ENCODE measurements around the gene TRRAP.
"Not testable (repeated sequence)": the region's sequence is repeated elsewhere in the genome, so short reads cannot be mapped to it uniquely, and the experiment has no call there.

The TRRAP gene

DNA sequence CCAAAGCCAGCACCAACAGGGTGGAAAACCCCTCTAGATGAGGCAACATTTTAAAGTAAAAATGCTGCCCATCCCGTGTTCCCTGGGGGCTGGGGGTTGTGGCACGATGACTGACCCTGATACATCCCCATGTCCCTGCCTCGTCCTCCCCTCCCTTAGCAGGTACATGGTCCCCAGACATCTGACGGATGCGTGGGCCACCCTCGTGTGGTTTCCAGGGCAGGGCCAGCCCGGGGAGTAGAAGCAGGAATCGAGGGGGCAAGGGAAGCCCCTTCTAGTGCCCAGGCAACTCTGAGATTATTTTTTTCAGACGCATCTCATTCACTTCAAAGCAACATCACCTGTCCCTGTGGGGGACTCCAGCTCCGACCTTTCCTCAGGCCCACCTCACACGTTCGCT is 12.0 kb upstream of the TRRAP start:
- DNase-seq (ENCODE audit: low read depth, low spot score): no peak

DNA sequence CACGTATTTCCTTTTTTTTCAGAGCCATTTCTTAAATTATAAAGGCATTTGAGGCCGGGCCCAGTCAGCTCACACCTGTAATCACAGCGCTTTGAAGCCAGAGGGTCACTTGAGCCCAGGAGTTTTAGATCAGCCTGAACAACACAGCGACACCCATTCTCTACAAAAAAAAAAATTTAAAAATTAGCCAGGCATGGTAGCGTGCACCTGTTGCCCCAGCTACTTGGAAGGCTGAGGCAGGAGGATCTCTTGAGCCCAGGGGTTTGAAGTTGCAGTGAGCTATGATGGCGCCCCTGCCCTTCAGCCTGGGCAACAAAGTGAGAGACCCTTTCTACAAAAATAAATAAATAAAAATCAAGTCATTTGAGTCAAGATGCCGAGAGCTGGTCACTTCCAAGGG is 11.6 kb upstream of the TRRAP start:
- DNase-seq (ENCODE audit: low read depth, low spot score): no peak

- no peak for DNase-seq (ENCODE audit: low read depth, low spot score)
Measured at GRCh38 chr7:98868450-98868849, 9.9 kb upstream of the TRRAP start.

GRCh38 chr7:98869027-98869596 is 9.2 kb upstream of the TRRAP start:
- DNase-seq (ENCODE audit: low read depth, low spot score): no peak

GRCh38 chr7:98869597-98870120 is 8.7 kb upstream of the TRRAP start, which contains the start of gene TMEM130:
Gene TMEM130 (minus strand): TSS chr7:98870014. CDS start chr7:98869861, 153 bp downstream.
- no peak for DNase-seq (ENCODE audit: low read depth, low spot score)

GRCh38 chr7:98870121-98870651 is 8.1 kb upstream of the TRRAP start:
- no peak for DNase-seq (ENCODE audit: low read depth, low spot score)

- DNase-seq (ENCODE audit: low read depth, low spot score): no peak
Measured at GRCh38 chr7:98870807-98871491, 7.4 kb upstream of the TRRAP start.

DNA sequence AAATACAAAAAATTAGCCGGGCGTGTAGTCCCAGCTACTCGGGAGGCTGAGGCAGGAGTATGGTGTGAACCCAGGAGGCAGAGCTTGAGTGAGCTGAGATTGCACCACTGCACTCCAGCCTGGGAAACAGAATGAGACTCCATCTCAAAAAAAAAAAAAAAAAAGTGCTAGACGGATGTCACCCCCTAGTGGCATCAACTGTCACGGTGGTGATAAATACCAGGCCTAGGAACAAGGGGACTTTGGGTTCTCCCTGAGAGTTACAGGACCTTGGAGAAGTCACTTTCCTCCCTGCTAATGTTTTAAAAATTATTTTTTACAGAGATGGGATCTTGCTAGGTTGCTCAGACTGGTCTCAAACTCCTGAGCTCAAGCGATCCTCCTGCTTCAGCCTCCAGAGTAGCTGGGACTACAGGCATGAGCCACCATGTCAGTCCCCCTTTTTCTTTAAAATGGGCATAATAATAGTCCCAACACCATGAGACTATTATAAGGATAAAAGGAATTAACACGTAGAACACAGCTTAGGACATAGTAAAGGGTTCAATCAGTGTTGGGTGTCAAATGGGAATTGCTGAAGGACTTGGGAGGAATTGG is 5.9 kb upstream of the TRRAP start:
- no peak for DNase-seq (ENCODE audit: low read depth, low spot score)

- not testable (repeated sequence) for DNase-seq (ENCODE audit: low read depth, low spot score)
Measured at GRCh38 chr7:98873610-98874009, 4.7 kb upstream of the TRRAP start.

DNA sequence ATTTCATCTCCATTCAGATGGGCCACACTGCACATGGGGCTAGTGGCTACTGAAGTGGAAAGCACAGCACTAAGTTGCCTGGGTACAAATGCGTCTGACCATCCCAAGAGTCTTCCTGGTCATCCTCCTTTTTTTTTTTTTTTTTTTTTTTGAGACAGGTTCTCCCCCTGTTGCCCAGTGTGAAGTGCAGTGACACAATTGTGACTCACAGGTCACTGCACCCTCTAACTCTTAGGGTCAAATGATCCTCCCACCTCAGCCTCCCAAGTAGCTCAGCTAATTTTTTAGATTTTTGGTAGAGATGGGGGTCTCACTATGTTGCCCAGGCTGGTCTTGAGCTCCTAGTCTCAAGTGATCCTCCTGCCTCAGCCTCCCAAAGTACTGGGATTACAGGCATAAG is 3.4 kb upstream of the TRRAP start:
- DNase-seq (ENCODE audit: low read depth, low spot score): no peak

GRCh38 chr7:98875501-98875900 is 2.8 kb upstream of the TRRAP start:
- no peak for DNase-seq (ENCODE audit: low read depth, low spot score)

DNA sequence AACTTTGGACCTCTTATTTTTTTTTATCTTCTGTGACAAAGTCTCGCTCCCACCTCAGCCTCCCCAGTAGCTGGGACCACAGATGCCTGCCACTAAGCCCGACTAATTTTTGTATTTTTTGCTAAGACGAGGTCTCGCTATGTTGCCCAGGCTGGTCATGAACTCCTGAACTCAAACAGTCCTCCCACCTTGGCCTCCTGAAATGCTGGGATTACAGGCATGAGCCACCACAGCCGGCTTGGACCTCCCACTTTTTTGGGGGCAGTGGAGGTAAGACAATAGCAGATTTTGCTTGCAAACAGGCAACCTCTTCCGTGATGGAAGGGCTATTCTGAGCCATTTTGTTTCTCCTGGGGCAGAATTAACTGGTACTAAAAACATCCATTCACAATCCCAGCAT is 1.2 kb upstream of the TRRAP start:
- no peak for DNase-seq (ENCODE audit: low read depth, low spot score)

- DNase-seq (ENCODE audit: low read depth, low spot score): no peak
Measured at GRCh38 chr7:98877692-98878364, 504 bp upstream of the TRRAP start.

- no peak for DNase-seq (ENCODE audit: low read depth, low spot score)
Measured at GRCh38 chr7:98879198-98879978, 1.1 kb downstream of the TRRAP start.

DNA sequence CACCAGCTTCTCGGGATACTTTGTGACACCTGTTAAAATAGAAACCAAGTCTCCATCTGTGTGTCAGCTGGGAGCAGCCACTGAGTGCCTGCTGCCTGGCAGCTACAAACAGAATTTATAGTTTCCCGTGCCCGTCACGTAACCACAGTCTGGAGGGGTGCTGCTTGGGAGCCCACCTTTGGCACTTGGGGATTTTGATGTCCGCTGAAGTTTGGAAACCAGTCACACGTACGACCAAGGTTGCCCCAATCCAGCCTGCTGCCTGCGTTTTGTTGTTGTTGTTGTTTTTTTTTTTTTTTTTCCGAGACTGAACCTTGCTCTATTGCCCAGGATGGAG is 1.6 kb downstream of the TRRAP start:
- no peak for DNase-seq (ENCODE audit: low read depth, low spot score)

DNA sequence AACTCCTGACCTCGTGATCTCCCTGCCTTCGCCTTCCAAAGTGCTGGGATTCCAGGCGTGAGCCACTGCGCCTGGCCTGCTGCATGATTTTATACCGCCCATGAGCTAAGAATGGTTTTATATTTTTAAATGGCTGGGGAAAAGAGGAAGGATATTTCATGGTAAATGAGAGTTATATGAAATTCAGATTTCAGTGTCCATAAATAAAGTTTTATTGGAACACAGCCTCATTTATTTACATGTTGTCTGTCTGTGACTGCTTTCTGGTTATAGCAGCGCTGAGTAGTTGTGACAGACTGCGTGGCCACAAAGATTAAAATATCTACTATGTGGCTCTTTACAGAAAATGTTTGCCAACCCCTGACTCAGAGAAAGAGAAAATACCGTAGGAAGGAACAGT is 2.2 kb downstream of the TRRAP start:
- no peak for DNase-seq (ENCODE audit: low read depth, low spot score)

GRCh38 chr7:98881561-98882315 is 3.4 kb downstream of the TRRAP start:
- DNase-seq (ENCODE audit: low read depth, low spot score): no peak

DNA sequence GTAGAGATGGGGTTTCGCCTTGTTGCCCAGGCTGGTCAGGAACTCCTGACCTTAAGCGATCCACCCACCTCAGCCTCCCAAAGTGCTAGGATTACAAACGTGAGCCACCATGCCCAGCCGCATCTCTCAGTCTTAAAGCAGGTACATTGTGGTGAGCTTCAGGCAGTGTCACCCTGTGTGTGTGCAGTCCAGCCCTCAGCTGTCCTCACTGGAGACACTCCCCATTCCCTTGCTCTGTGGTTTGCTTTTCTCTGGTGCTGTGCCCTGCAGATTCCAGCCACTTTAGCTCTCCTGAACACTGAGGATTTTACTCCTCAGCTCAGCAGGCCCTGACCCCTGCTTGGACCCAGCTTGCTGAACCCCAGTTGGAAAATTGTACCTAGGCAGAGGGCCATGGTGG is 6.1 kb downstream of the TRRAP start:
- no peak for DNase-seq (ENCODE audit: low read depth, low spot score)

DNA sequence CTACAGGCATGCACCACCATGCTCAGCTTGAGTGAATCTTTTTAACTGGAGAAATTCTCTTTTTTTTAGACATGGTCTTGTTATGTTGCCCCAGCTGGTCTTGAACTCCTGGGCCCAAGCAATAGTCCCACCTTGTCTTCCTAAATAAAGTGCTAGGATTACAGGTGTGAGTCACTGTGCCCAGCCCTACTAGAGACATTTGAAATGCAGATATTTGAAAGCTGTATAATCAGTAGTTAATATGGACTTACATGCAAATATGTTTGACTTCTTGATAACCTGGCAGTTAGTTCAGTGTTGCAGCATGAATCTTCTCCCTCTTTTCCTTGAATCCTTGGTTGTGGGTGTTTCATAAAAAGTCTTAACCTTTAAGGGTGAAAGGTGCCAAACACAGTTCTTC is 8.7 kb downstream of the TRRAP start:
- DNase-seq (ENCODE audit: low read depth, low spot score): no peak

- DNase-seq (ENCODE audit: low read depth, low spot score): no peak
Measured at GRCh38 chr7:98892609-98893008, 14.3 kb downstream of the TRRAP start.

- DNase-seq (ENCODE audit: low read depth, low spot score): no peak
Measured at GRCh38 chr7:98899816-98900215, 21.5 kb downstream of the TRRAP start.

All from brain pericyte (primary cell).